ENCODE data around the gene IGF2BP1. TPM values are rescaled to one million over a fixed set of nuclear protein-coding genes. Genes with fewer than 3 reads are reported as not detected.

Gene IGF2BP1
- total RNA-seq, 1 experiment from 2014 or later, result 434 TPM

GRCh38 chr17:49003557-49004511 is 6.6 kb downstream of the IGF2BP1 start:
- no peak overlapping the region for H4K8ac ChIP-seq (replicated peaks; ENCODE audit: insufficient read length, low read depth, low read length)
- H3K27me3 ChIP-seq (ENCODE audit: insufficient read depth, low read length), result no peaks in the 10 kb centered on the region
- no peak overlapping the region for H3K23ac ChIP-seq (ENCODE audit: insufficient read length, low read depth, low read length)
- H4K5ac ChIP-seq (ENCODE audit: insufficient read length, low read depth, low read length), result no peak overlapping the region
- no peak overlapping the region for H3K27ac ChIP-seq (ENCODE audit: insufficient read length, low read depth, low read length)
- Mint-ChIP-seq H3K36me3 (ENCODE audit: insufficient read depth in 1 of 3, low read depth in 3 of 3) (peaks cover 45 to 73% (median 68%) of the 10 kb centered on the region in 3 experiments), H3K27me3 (ENCODE audit: low read depth) (no peaks in the 10 kb centered on the region), H3K27ac (peak overlapping the region; percentile 86 to 91 (median 88)), H3K9me3 (peaks cover under 1% of the 10 kb centered on the region in 2 experiments; a peak in 1 of 5 replicates), H3K4me3 (peak overlapping the region; percentile 75 to 83), H3K4me1 (peaks cover 70 to 72% of the 10 kb centered on the region in 2 experiments)
- H3K23me2 ChIP-seq (ENCODE audit: insufficient read length, low read depth, low read length, poor library complexity, severe bottlenecking), result peaks cover 10% of the 10 kb centered on the region
- no peak for TF ChIP-seq CTCF (conservative IDR thresholded peaks at IDR 0.05)
- no peak overlapping the region; the same call in 1 of the 2 replicates for H3K14ac ChIP-seq (ENCODE audit: insufficient read depth, low read length)
- H3K4me1 ChIP-seq (ENCODE audit: insufficient read depth, low read length), result peaks cover 8% of the 10 kb centered on the region; the same call in 1 of the 2 replicates
- no peak overlapping the region for H3K18ac ChIP-seq (ENCODE audit: insufficient read length, low read depth, low read length)
- H2BK5ac ChIP-seq (ENCODE audit: insufficient read length, low read length), result no peak overlapping the region
- H2AFZ ChIP-seq (ENCODE audit: low read length), result no peak overlapping the region
- no peaks in the 10 kb centered on the region for H4K20me1 ChIP-seq (ENCODE audit: control insufficient read depth, insufficient read depth, insufficient read length)
- no CpG with 5 or more reads among the region's 39 CpGs for WGBS (ENCODE audit: extremely low coverage, insufficient read length, low lambda C conversion rate)
- DNase-seq, result peak; percentile 65
- H2BK120ac ChIP-seq (ENCODE audit: low read depth, low read length, poor library complexity, severe bottlenecking), result no peak overlapping the region
- H3K79me1 ChIP-seq (ENCODE audit: insufficient read depth, low read depth, low read length, poor library complexity, severe bottlenecking), result peaks cover 7% of the 10 kb centered on the region
- no peak overlapping the region for H4K91ac ChIP-seq (ENCODE audit: insufficient read length, low read depth, low read length)
- H3K9ac ChIP-seq (ENCODE audit: extremely low read depth, insufficient read length, low read length), result peak overlapping the region; percentile 42
- H3K4me2 ChIP-seq (ENCODE audit: insufficient read depth, insufficient read length, low read length), result peak overlapping the region; percentile 91
- no peak overlapping the region for H2BK15ac ChIP-seq (ENCODE audit: low read depth, low read length)
- no peak overlapping the region for H3K56ac ChIP-seq (ENCODE audit: insufficient read length, low read depth, low read length)
- no peak overlapping the region for H2AK5ac ChIP-seq (ENCODE audit: insufficient read length, low read length)
- H3K9me3 ChIP-seq (ENCODE audit: control insufficient read depth, low read depth, low read length), result no peaks in the 10 kb centered on the region
- no peak overlapping the region for H3K4ac ChIP-seq (ENCODE audit: low read depth, low read length)
- peaks cover 74% of the 10 kb centered on the region for H3K79me2 ChIP-seq (ENCODE audit: insufficient read depth, low read length)
- no peak overlapping the region for H2BK12ac ChIP-seq (ENCODE audit: insufficient read length, low read depth, low read length)
- H2BK20ac ChIP-seq (ENCODE audit: low read depth, low read length, poor library complexity, severe bottlenecking), result no peak overlapping the region
- no peak overlapping the region for H3T11ph ChIP-seq (ENCODE audit: low read length)

Measured in H9 (cell line).